ENCODE measurements around the gene SOX5. TPM values are rescaled to one million over a fixed set of nuclear protein-coding genes. Genes with fewer than 3 reads are reported as not detected.
A peak's percentile ranks its signal among the peaks of the same experiment; 100 is the strongest.

Gene SOX5
- total and polyA plus RNA-seq, 9 of the 15 experiments (the other 6 are each of a cell fraction or from before 2014, with no cell fraction given), result 8.3 to 16.5 (median 11.9) TPM

DNA sequence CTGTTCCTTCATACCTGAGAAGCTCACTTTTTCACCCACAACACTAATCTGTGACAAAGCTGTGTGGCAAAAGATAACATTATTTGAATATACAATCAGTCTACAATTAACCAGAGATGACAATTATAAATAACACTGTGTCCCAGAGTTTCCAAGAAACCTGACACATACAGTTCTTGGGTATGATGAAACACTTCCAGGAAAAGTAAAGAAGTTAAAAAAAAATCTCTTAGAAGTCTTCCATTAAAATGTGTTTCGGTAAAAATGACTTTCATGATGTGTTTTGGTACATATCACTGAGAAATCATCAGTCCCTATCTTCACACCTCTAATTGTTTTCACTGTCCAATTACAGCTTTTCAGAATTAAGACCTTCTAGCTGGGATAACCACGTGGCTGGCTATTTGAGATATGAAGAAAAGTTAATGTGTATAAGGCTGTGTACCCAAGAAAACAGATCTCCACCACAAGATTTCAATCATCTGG lies 390.2 kb downstream of the SOX5 start (continued):
- TF ChIP-seq, protein P1, sequence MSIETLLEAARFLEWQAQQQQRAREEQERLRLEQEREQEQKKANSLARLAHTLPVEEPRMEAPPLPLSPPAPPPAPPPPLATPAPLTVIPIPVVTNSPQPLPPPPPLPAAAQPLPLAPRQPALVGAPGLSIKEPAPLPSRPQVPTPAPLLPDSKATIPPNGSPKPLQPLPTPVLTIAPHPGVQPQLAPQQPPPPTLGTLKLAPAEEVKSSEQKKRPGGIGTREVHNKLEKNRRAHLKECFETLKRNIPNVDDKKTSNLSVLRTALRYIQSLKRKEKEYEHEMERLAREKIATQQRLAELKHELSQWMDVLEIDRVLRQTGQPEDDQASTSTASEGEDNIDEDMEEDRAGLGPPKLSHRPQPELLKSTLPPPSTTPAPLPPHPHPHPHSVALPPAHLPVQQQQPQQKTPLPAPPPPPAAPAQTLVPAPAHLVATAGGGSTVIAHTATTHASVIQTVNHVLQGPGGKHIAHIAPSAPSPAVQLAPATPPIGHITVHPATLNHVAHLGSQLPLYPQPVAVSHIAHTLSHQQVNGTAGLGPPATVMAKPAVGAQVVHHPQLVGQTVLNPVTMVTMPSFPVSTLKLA (conservative IDR thresholded peaks at IDR 0.05), result peak; percentile 59 to 67
- TF ChIP-seq, protein P2, sequence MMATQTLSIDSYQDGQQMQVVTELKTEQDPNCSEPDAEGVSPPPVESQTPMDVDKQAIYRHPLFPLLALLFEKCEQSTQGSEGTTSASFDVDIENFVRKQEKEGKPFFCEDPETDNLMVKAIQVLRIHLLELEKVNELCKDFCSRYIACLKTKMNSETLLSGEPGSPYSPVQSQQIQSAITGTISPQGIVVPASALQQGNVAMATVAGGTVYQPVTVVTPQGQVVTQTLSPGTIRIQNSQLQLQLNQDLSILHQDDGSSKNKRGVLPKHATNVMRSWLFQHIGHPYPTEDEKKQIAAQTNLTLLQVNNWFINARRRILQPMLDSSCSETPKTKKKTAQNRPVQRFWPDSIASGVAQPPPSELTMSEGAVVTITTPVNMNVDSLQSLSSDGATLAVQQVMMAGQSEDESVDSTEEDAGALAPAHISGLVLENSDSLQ (IDR thresholded peaks at IDR 0.05), result peak; percentile 76
- TF ChIP-seq, protein P3, sequence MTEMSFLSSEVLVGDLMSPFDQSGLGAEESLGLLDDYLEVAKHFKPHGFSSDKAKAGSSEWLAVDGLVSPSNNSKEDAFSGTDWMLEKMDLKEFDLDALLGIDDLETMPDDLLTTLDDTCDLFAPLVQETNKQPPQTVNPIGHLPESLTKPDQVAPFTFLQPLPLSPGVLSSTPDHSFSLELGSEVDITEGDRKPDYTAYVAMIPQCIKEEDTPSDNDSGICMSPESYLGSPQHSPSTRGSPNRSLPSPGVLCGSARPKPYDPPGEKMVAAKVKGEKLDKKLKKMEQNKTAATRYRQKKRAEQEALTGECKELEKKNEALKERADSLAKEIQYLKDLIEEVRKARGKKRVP (CRISPR knock-in tag; IDR thresholded peaks at IDR 0.05), result peak; percentile 72
- TF ChIP-seq FOXJ2 (tag; IDR thresholded peaks at IDR 0.05) (peak; percentile 61; the same call in 1 of the 2 replicates), CHD4 (IDR thresholded peaks at IDR 0.05; ENCODE audit: insufficient read depth, insufficient replicate concordance, low read depth, low read length, poor library complexity, severe bottlenecking) (no peak), ARID1B (IDR thresholded peaks at IDR 0.05) (peak; percentile 92), FOXK1 (CRISPR knock-in tag; IDR thresholded peaks at IDR 0.05; ENCODE audit: borderline replicate concordance) (no peak), XRCC5 (IDR thresholded peaks at IDR 0.05; ENCODE audit: low read depth, low read length) (no peak), ZNF589 (CRISPR knock-in tag; IDR thresholded peaks at IDR 0.05; ENCODE audit: low read depth) (no peak; the same call in 1 of the 2 replicates), ARHGAP35 (IDR thresholded peaks at IDR 0.05; ENCODE audit: partially characterized antibody) (no peak), MYC (IDR thresholded peaks at IDR 0.05; ENCODE audit: low read depth, low read length) (peak; percentile 71), MYC (CRISPR knock-in tag; IDR thresholded peaks at IDR 0.05; ENCODE audit: borderline replicate concordance, low read depth) (no peak), ZNF717 (CRISPR knock-in tag; IDR thresholded peaks at IDR 0.05) (no peak), JUNB (CRISPR knock-in tag; conservative IDR thresholded peaks at IDR 0.05) (no peak), PTBP1 (IDR thresholded peaks at IDR 0.05; ENCODE audit: low read depth, low read length) (no peak), PURB (CRISPR knock-in tag; IDR thresholded peaks at IDR 0.05; ENCODE audit: low read depth) (no peak), TAF9B (IDR thresholded peaks at IDR 0.05; ENCODE audit: partially characterized antibody) (peak; percentile 64), FOSL1 (tag; conservative IDR thresholded peaks at IDR 0.05) (peak; percentile 92), GATAD2B (IDR thresholded peaks at IDR 0.05; ENCODE audit: borderline replicate concordance) (peak; percentile 42; the same call in 1 of the 2 replicates), HDAC1 (IDR thresholded peaks at IDR 0.05) (peak in 1 of 2 experiments; percentile 36; a peak in 1 of 4 replicates)
- TF ChIP-seq, protein P4, sequence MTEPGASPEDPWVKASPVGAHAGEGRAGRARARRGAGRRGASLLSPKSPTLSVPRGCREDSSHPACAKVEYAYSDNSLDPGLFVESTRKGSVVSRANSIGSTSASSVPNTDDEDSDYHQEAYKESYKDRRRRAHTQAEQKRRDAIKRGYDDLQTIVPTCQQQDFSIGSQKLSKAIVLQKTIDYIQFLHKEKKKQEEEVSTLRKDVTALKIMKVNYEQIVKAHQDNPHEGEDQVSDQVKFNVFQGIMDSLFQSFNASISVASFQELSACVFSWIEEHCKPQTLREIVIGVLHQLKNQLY (CRISPR knock-in tag; conservative IDR thresholded peaks at IDR 0.05), result no peak
- TF ChIP-seq, protein P5, sequence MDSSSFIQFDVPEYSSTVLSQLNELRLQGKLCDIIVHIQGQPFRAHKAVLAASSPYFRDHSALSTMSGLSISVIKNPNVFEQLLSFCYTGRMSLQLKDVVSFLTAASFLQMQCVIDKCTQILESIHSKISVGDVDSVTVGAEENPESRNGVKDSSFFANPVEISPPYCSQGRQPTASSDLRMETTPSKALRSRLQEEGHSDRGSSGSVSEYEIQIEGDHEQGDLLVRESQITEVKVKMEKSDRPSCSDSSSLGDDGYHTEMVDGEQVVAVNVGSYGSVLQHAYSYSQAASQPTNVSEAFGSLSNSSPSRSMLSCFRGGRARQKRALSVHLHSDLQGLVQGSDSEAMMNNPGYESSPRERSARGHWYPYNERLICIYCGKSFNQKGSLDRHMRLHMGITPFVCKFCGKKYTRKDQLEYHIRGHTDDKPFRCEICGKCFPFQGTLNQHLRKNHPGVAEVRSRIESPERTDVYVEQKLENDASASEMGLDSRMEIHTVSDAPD (CRISPR knock-in tag; IDR thresholded peaks at IDR 0.05), result no peak
- TF ChIP-seq, protein P6, sequence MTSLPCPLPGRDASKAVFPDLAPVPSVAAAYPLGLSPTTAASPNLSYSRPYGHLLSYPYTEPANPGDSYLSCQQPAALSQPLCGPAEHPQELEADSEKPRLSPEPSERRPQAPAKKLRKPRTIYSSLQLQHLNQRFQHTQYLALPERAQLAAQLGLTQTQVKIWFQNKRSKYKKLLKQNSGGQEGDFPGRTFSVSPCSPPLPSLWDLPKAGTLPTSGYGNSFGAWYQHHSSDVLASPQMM (CRISPR knock-in tag; IDR thresholded peaks at IDR 0.05), result no peak
